Measurements from ENCODE around the gene ST6GAL1.

The ST6GAL1 gene

GRCh38 chr3:187061748-187062147 is 131.4 kb downstream of the ST6GAL1 start:
- no peak overlapping the region for H3K27ac ChIP-seq
- no peak for TF ChIP-seq CTCF (IDR thresholded peaks at IDR 0.05; ENCODE audit: low read depth, low read length, missing control alignments)
- H3K36me3 ChIP-seq (replicated peaks) = no peaks in the 10 kb centered on the region
- DNase-seq = no peak
- no peak overlapping the region for H3K4me3 ChIP-seq (ENCODE audit: low read depth, low read length)
- in situ Hi-C loops (cut with HindIII; ENCODE audit: low pct_ligation_motif_present, low sequenced_read_pairs) = no loop called here
- no peaks in the 10 kb centered on the region for H3K27me3 ChIP-seq (replicated peaks)

DNA sequence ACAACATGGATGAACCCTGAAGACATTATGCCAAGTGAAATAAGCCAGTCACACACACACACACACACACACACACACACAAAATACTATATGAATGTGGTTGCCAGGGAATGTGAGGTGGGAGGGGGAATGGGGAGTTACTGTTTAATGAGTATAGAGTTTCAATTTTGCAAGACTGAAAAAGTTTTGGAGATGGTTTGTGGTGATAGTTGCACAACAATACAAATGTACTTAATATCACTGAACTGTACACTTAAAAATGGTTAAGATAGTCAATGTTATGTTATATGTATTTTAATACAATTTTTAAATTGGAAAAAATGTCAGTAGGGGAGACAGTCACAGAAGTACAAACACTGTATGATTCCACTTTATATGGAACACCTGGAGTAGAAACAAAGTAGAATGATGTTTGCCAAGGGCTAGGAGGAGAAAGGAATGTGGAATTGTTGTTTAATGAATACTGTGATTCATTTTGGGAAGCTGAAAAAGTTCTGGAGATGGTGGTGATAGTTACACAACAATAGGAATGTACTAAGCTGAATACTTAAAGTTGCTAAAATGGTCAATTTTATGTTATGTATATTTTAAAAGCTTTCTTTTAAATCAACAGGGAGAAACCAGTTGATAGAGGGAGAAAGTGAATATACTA is 132.3 kb downstream of the ST6GAL1 start:
- Histone ChIP-seq H3K36me3 (replicated peaks) (no peaks in the 10 kb centered on the region), H3K4me3 (ENCODE audit: low read depth, low read length) (no peak overlapping the region), H3K27ac (no peak overlapping the region), H3K27me3 (replicated peaks) (no peaks in the 10 kb centered on the region)
- DNase-seq = peak; percentile 44
- TF ChIP-seq CTCF (IDR thresholded peaks at IDR 0.05; ENCODE audit: low read depth, low read length, missing control alignments) = no peak
- in situ Hi-C loops (cut with HindIII; ENCODE audit: low pct_ligation_motif_present, low sequenced_read_pairs) = no loop called here

DNA sequence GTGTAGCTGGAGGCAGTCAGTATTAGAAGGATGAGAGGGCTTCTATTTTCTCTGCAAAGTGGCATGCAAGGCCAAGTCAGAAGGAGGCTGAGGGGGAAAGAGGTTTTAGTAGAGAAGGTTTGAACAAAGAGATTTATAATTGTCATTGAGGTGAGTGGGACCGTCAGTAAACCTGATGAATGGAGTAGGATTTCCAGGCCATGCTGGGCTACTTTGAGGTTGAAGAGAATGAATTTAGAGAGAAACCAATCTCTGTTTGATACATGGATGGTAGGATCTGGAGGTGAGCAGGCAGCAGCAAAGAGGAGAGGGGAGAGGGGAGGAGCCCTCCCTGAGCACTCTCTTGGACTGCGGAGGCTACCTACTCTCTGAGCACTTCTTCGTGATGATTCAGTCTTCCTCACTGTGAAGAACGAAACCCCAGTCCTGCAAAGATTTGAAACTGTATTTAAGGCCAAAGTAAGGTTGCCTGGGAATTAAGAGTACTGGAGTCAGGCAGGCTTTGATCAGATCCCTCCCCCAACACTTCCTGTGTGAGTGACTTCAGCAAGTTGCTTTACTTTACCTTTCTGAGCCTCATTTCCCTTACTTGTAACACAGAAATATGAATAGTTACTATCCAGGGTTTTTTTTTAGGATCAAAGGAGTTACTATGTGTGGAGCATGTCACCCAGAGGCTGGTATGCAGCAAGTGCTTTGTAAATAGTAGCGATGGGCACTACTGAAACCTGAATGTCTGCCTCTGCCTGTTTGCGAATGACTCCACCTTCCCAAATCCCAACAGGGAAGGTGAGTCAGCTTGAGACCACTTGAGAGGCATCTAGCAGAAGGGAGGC is 133.2 kb downstream of the ST6GAL1 start:
- Histone ChIP-seq H3K36me3 (replicated peaks) (no peaks in the 10 kb centered on the region), H3K4me3 (ENCODE audit: low read depth, low read length) (no peak overlapping the region), H3K27me3 (replicated peaks) (no peaks in the 10 kb centered on the region), H3K27ac (no peak overlapping the region)
- DNase-seq = no peak
- in situ Hi-C loops (cut with HindIII; ENCODE audit: low pct_ligation_motif_present, low sequenced_read_pairs) = no loop called here
- no peak for TF ChIP-seq CTCF (IDR thresholded peaks at IDR 0.05; ENCODE audit: low read depth, low read length, missing control alignments)

- H3K27ac ChIP-seq = no peak overlapping the region
- in situ Hi-C loops (cut with HindIII; ENCODE audit: low pct_ligation_motif_present, low sequenced_read_pairs) = no loop called here
- no peaks in the 10 kb centered on the region for H3K27me3 ChIP-seq (replicated peaks)
- TF ChIP-seq CTCF (IDR thresholded peaks at IDR 0.05; ENCODE audit: low read depth, low read length, missing control alignments) = no peak
- no peaks in the 10 kb centered on the region for H3K36me3 ChIP-seq (replicated peaks)
- DNase-seq = no peak
- no peak overlapping the region for H3K4me3 ChIP-seq (ENCODE audit: low read depth, low read length)
Measured at GRCh38 chr3:187064210-187065115, 134.1 kb downstream of the ST6GAL1 start.

DNA sequence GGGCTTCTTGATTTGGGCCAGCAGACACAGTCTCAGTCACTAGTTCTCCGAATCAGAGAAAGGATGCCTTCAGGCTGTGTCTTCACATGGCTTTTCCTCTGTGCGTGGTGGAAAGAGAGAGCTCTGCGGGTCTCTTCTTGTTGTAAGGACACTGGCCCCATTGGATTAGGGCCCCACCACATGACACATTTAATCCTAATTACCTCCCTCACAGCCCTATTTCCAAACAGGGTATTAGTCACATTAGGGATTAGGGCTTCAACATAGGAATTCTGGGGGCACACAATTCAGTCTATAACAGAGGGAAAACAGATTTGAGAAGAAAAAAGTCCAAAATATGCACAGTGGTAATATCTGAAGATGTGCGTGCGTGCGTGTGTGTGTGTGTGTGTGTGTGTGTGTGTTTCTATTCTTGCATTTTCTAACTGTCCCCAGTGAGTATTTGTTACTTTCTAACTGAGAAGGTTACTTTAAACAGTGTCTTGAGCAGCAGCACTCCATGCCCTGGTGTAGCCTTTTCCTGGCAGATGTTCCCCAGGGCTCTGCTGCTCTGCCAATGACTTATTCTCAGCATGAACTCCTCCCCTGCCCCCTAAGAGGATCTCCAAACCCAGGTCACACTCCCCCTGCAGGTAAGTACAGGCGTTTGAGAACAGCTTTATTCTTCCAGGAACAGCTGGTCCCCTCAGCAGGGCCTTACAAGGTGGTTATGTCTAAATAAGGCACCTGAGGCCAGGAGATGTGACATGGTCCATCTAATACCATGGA is 136.1 kb downstream of the ST6GAL1 start:
- Histone ChIP-seq H3K4me3 (ENCODE audit: low read depth, low read length) (no peak overlapping the region), H3K36me3 (replicated peaks) (no peaks in the 10 kb centered on the region), H3K27ac (no peak overlapping the region), H3K27me3 (replicated peaks) (no peaks in the 10 kb centered on the region)
- no peak for DNase-seq
- peak; percentile 55 for TF ChIP-seq CTCF (IDR thresholded peaks at IDR 0.05; ENCODE audit: low read depth, low read length, missing control alignments)
- in situ Hi-C loops (cut with HindIII; ENCODE audit: low pct_ligation_motif_present, low sequenced_read_pairs) = no loop called here
